Measurements from ENCODE around the gene MPC1. TPM values are rescaled to one million over a fixed set of nuclear protein-coding genes. Genes with fewer than 3 reads are reported as not detected.
A peak's percentile ranks its signal among the peaks of the same experiment; 100 is the strongest.

The MPC1 gene
- total RNA-seq, 4 donors from 2014 or later, result 69.1 to 128 (median 103) TPM

DNA sequence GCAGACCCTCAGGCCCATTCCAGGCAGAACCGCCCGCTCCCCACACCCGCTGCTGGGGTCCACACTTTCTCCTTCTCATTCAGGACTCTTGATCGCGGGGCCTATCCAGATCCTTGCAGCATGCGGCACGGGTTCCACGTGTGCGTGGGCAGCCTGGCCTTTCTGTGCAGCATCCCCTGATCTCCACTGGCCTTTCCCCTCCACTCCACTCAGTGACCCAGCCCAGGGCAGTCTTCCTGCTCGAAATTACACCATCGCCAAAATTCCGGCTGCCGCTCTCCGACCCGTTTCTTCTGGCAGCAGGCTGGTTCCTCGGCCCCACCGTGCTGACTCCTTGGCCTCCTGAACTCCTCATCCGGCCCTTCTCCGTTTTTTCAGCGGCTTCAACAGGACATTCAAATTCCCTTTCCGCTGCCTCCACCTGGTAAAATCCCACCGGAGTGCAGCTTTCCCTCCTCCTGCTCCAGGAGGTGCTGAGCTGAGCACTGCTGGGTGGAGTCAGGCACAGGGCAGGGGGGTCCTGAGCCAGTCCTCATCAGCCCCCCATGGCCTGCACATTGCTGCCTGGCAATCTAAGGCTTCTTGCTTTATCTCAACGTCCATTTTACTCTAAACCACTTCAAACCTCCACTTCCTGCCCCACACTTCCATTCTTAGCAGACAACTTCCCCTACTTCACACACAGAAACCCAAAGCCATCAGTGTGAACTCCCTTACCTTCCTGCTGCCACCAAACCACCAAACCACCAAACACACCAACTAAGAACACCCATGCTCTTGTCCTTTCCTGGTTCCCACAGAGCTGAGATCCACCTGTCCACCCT, 49.4 kb downstream of the MPC1 start:
- Histone ChIP-seq H3K9me3 (no peaks in the 10 kb centered on the region), H3K27me3 (no peaks in the 10 kb centered on the region), H3K36me3 (no peaks in the 10 kb centered on the region), H3K4me1 (peaks cover 0 to 8% of the 10 kb centered on the region in 2 donors), H3K4me3 (replicated peaks in 1 of 3) (no peak overlapping the region), H3K27ac (no peak overlapping the region)
- intact Hi-C loops (cut with DNase I), result loop anchor here (10.0 kb wide), 1 partner anchor 51 kb away; the partner anchor contains the start of gene MPC1
- TF ChIP-seq, protein P1, sequence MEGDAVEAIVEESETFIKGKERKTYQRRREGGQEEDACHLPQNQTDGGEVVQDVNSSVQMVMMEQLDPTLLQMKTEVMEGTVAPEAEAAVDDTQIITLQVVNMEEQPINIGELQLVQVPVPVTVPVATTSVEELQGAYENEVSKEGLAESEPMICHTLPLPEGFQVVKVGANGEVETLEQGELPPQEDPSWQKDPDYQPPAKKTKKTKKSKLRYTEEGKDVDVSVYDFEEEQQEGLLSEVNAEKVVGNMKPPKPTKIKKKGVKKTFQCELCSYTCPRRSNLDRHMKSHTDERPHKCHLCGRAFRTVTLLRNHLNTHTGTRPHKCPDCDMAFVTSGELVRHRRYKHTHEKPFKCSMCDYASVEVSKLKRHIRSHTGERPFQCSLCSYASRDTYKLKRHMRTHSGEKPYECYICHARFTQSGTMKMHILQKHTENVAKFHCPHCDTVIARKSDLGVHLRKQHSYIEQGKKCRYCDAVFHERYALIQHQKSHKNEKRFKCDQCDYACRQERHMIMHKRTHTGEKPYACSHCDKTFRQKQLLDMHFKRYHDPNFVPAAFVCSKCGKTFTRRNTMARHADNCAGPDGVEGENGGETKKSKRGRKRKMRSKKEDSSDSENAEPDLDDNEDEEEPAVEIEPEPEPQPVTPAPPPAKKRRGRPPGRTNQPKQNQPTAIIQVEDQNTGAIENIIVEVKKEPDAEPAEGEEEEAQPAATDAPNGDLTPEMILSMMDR (IDR thresholded peaks at IDR 0.05), result no peak
- no peak for TF ChIP-seq POLR2A (IDR thresholded peaks at IDR 0.05)
- 85 to 89% methylated on average over 23 of the region's 23 CpGs for WGBS, 2 donors
- no peak for DNase-seq

DNA sequence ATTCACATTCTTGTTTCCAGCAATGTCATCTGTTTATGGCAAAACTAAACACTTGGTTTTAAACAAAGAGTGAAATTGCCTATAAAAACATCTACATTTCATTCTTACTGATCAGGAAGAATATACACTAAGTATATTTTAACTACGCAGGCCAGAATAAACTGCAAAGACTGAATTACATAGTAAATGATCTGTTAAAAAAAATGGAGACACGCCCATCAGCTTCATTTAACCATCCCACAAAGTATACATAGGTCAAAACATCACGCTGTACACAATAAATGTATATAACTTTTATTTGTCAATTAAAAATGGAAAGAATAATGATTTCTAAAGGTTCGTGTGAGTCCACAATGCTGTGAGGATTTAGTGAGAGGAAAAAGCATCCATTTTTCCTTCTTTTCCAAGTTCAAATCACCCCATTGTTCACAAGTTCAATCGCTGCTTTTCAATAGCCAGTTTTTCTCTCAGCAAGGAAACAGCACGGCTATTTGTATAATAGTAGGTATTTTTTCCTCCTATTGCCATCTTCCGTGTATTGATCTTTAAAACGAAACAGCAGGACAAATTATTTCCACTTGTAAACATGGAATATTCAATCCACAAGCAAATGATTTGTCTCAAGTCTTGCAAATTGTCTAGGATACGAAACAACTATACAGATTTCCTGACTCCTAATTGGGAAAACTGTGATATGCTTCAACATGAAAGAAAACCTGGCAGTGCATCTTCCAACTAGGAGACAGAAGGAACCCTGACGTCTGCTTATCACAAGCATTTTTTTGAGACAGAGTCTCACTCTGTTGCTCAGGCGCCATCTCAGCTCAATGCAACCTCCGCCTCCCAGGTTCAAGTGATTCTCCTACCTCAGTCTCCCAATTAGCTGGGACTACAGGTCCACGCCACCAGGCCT, 51.0 kb downstream of the MPC1 start:
- 90 to 91% methylated on average over 13 of the region's 13 CpGs for WGBS, 2 donors
- intact Hi-C loops (cut with DNase I), result loop anchor here (10.0 kb wide), 1 partner anchor 53 kb away; the partner anchor contains the start of gene MPC1
- Histone ChIP-seq H3K27ac (no peak overlapping the region), H3K9me3 (no peaks in the 10 kb centered on the region), H3K27me3 (no peaks in the 10 kb centered on the region), H3K4me1 (peaks cover 0 to 8% of the 10 kb centered on the region in 2 donors), H3K4me3 (replicated peaks in 1 of 3) (no peak overlapping the region), H3K36me3 (no peaks in the 10 kb centered on the region)
- TF ChIP-seq, protein P1 (IDR thresholded peaks at IDR 0.05), result no peak
- no peak for TF ChIP-seq POLR2A (IDR thresholded peaks at IDR 0.05)
- DNase-seq, result no peak

DNA sequence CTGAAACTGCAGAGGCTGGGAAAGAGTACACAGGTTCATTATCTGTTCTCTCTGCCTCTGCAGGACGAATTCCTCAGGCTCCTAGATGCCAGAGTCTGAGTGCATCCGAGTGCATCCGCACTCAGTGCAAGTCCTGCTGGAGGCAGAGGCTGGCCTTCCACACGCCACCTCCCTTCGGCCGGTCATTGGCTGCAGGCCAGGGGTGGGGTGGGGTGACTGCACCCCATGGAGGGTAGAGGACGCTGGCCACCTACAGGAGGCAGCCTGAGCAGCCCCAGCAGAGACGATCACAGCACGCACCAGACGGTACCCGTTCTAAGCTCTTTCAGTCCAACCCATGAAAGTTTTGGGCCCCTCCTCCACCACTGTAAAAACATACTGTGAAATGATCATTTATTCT, 52.1 kb downstream of the MPC1 start:
- intact Hi-C loops (cut with DNase I), result loop anchor here (10.0 kb wide), 1 partner anchor 54 kb away; the partner anchor contains the start of gene MPC1
- Histone ChIP-seq H3K36me3 (no peaks in the 10 kb centered on the region), H3K4me1 (peaks cover 0 to 8% of the 10 kb centered on the region in 2 donors), H3K27ac (no peak overlapping the region), H3K9me3 (no peaks in the 10 kb centered on the region), H3K4me3 (replicated peaks in 1 of 3) (no peak overlapping the region), H3K27me3 (no peaks in the 10 kb centered on the region)
- peak; percentile 38 to 49 for DNase-seq
- no peak for TF ChIP-seq POLR2A (IDR thresholded peaks at IDR 0.05)
- TF ChIP-seq, protein P1 (IDR thresholded peaks at IDR 0.05), result no peak
- WGBS, 2 donors, result 29 to 36% methylated on average over 11 of the region's 11 CpGs

DNA sequence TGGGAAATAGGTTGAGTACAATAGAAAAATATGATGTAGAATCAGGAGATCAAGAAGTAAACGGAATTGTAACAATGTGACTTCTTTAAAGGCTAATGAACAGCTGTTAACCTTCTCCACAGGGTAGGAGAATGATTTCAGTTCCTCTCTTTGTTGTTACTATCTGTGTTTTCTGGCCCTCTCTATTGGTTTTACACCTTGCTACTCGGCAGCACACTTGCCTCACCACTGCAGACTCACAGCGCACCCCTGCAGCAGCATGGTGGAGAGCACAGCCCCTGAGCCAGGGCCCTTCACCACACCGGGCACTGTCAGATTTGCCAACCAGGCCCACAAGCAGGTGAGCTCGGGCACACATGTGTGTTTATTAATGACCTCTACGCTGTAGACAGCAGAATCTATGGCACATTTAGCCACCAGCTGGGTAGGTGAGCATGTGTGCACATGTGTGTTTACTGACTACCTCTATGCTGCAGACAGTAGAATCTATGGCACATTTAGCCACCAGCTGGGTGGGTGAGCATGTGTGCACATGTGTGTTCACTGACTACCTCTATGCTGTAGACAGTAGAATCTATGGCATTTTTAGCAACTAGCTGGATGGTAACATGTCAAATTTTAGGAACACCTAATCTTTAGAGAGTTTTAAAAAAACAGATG, 57.2 kb downstream of the MPC1 start:
- DNase-seq, result no peak
- Histone ChIP-seq H3K4me1 (peaks cover 0 to 4% of the 10 kb centered on the region in 2 donors), H3K36me3 (peaks cover 5 to 15% of the 10 kb centered on the region in 2 donors), H3K27ac (no peak overlapping the region), H3K27me3 (no peaks in the 10 kb centered on the region), H3K9me3 (no peaks in the 10 kb centered on the region), H3K4me3 (replicated peaks in 1 of 3) (no peak overlapping the region)
- intact Hi-C loops (cut with DNase I), result no loop called here
- 86 to 87% methylated on average over 6 of the region's 6 CpGs for WGBS, 2 donors
- TF ChIP-seq, protein P1 (IDR thresholded peaks at IDR 0.05), result no peak
- TF ChIP-seq POLR2A (IDR thresholded peaks at IDR 0.05), result no peak
